K562 (cell line): ENCODE data around the gene DGCR2. TPM values are rescaled to one million over a fixed set of nuclear protein-coding genes. Genes with fewer than 3 reads are reported as not detected.

Experiments used
- BRF1 ChIP-seq: IDR thresholded peaks from 3 replicates; pipeline ENCODE4 v1.6.1; 2011; ENCODE audit warnings: borderline replicate concordance, mild to moderate bottlenecking; ENCODE audit not compliant: insufficient read length; ENCODE audit errors: extremely low read depth
- HDAC3 ChIP-seq: fragments of 450-650 bp; IDR thresholded peaks from 2 replicates; pipeline ENCODE4 v1.6.1; 2018; ENCODE audit warnings: borderline replicate concordance, mild to moderate bottlenecking, moderate library complexity; ENCODE audit not compliant: partially characterized antibody
- NCOA4 ChIP-seq: fragments of 450-650 bp; IDR thresholded peaks from 2 replicates; pipeline ENCODE4 v1.6.1; 2018; ENCODE audit warnings: mild to moderate bottlenecking; ENCODE audit not compliant: partially characterized antibody
- NEUROD1 ChIP-seq: fragments of 150-350 bp; IDR thresholded peaks from 2 replicates; pipeline ENCODE4 v1.6.1; 2014; ENCODE audit warnings: borderline replicate concordance, low read length, low read depth; ENCODE audit not compliant: partially characterized antibody
- NUFIP1 ChIP-seq: fragments of 450-650 bp; IDR thresholded peaks from 2 replicates; pipeline ENCODE4 v1.6.1; 2018; ENCODE audit not compliant: partially characterized antibody
- PHB2 ChIP-seq: fragments of 450-650 bp; IDR thresholded peaks from 2 replicates; pipeline ENCODE4 v1.6.1; 2017; ENCODE audit warnings: low read depth
- PHF8 ChIP-seq: fragments of 200-600 bp; sonication (generic); IDR thresholded peaks from 2 replicates; pipeline ENCODE4 v1.6.1; 2012; ENCODE audit warnings: mixed run types, mild to moderate bottlenecking, inconsistent platforms, low read length, moderate library complexity, borderline replicate concordance
- SIN3A ChIP-seq, 2 experiments: fragments of 150-350 bp in 1 of 2; IDR thresholded peaks; 2 replicates each; pipeline ENCODE4 v1.6.1; 2011 to 2016; ENCODE audit warnings: borderline replicate concordance in 2 of 2, low read depth in 2 of 2, low read length in 2 of 2, mild to moderate bottlenecking in 2 of 2, moderate library complexity in 2 of 2; ENCODE audit not compliant: control insufficient read depth in 1 of 2
- SIX5 ChIP-seq, 2 experiments: IDR thresholded peaks; 2 replicates each; pipeline ENCODE4 v1.6.1; 2011; ENCODE audit warnings: low read length in 2 of 2, borderline replicate concordance in 1 of 2, low read depth in 1 of 2, mild to moderate bottlenecking in 1 of 2, moderate library complexity in 1 of 2; ENCODE audit not compliant: insufficient read depth in 1 of 2
- ZFP36 ChIP-seq: fragments of 150-350 bp; IDR thresholded peaks from 2 replicates; pipeline ENCODE4 v1.6.1; 2018; ENCODE audit warnings: low read length, low read depth; ENCODE audit not compliant: partially characterized antibody
- polyA plus RNA-seq, 8 experiments: library from polyadenylated mRNA; depleted of rRNA in 4 of 8; stranded (reverse) in 5 of 8; unstranded in 3 of 8; fragments of >200 nt; fragmentation: Nextera tagmentation in 2 of 8; fragmentation: Illumina TruSeq in 1 of 8; extraction: Ambion mirVana in 2 of 8; extraction: Trizol in 1 of 8; gene quantifications; 2 replicates each; pipeline versions ENCODE4 v1.2.1 to v1.2.3, GENCODE V29; 2011 to 2014; ENCODE audit warnings: inconsistent platforms in 1 of 8, missing spikeins in 1 of 8
- total RNA-seq, 7 experiments: library from RNA; depleted of rRNA in 6 of 7; stranded (reverse); fragments of >200 nt in 6 of 7; fragmentation: Illumina TruSeq in 2 of 7; extraction: Trizol in 2 of 7; gene quantifications; 2 replicates each; pipeline versions ENCODE4 v1.2.1 to v1.2.3, GENCODE V29; 2011 to 2021; ENCODE audit warnings: low replicate concordance in 1 of 7
- TF ChIP-seq, protein P1 (sequence below): sonication (generic); formaldehyde crosslinking; IDR thresholded peaks from 2 replicates; pipeline ENCODE4 v1.5.0; 2020; ENCODE audit warnings: missing genetic modification reagents
- TF ChIP-seq, protein P2 (sequence below): fragments of 450-650 bp; IDR thresholded peaks from 2 replicates; pipeline ENCODE4 v1.6.1; 2014; ENCODE audit warnings: low read depth, mild to moderate bottlenecking, moderate library complexity, borderline replicate concordance

Gene DGCR2
- total and polyA plus RNA-seq, 9 of the 15 experiments (the other 6 are each of a cell fraction or from before 2014, with no cell fraction given) = 0.69 to 101 (median 56.4) TPM

DNA sequence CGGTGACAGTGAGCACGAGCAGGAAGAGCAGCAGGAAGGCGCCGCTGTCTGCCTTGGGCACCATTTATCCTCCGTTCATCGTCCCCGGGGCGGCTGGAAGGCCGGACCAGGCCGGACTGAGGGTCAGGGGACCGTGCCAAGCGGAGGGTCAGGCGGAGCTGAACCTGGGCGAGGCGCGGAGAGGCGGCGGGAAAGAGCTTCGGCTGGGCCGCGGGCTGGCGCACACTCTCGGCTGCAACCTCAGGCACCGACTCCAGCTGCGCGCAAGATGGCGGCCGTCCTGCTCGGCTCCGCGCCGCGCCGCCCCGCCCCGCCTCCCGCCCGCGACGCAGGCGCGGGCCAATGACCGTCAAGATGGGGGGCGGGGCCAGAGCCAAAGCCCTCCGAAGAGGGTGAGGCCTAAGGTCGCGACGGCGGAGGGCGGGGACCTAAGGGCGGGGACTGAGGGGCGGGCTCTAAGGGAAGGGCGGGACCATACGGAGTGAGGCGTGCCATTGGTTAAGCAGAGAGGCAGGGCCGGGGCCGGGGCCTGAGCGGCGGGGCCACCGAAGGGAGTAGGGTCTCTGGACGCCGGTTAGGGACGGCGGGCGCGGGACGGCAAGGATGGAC, at the start of gene DGCR2 (continued):
- no peak for TF ChIP-seq SIX5 (IDR thresholded peaks at IDR 0.05; ENCODE audit: borderline replicate concordance in 1 of 2, insufficient read depth in 1 of 2, low read depth in 1 of 2, low read length in 2 of 2)
- peak; percentile 93 to 97 for TF ChIP-seq SIN3A (IDR thresholded peaks at IDR 0.05; ENCODE audit: borderline replicate concordance in 2 of 2, control insufficient read depth in 1 of 2, low read depth in 2 of 2, low read length in 2 of 2)
- TF ChIP-seq ZFP36 = no peak
- no peak for TF ChIP-seq HDAC3
- no peak for TF ChIP-seq NCOA4
- TF ChIP-seq, protein P1, sequence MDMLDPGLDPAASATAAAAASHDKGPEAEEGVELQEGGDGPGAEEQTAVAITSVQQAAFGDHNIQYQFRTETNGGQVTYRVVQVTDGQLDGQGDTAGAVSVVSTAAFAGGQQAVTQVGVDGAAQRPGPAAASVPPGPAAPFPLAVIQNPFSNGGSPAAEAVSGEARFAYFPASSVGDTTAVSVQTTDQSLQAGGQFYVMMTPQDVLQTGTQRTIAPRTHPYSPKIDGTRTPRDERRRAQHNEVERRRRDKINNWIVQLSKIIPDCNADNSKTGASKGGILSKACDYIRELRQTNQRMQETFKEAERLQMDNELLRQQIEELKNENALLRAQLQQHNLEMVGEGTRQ = no peak
- no peak for TF ChIP-seq PHB2
- TF ChIP-seq, protein P2, sequence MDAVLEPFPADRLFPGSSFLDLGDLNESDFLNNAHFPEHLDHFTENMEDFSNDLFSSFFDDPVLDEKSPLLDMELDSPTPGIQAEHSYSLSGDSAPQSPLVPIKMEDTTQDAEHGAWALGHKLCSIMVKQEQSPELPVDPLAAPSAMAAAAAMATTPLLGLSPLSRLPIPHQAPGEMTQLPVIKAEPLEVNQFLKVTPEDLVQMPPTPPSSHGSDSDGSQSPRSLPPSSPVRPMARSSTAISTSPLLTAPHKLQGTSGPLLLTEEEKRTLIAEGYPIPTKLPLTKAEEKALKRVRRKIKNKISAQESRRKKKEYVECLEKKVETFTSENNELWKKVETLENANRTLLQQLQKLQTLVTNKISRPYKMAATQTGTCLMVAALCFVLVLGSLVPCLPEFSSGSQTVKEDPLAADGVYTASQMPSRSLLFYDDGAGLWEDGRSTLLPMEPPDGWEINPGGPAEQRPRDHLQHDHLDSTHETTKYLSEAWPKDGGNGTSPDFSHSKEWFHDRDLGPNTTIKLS = no peak; the same call in 1 of the 2 replicates
- peak; percentile 90 for TF ChIP-seq PHF8
- TF ChIP-seq BRF1 = no peak
- TF ChIP-seq NUFIP1 = no peak
- TF ChIP-seq NEUROD1 = peak; percentile 51
